Osteocyte (in vitro differentiated cells): ENCODE measurements around the gene DLGAP4. TPM values are rescaled to one million over a fixed set of nuclear protein-coding genes. Genes with fewer than 3 reads are reported as not detected.

Source experiments
- DNase-seq: peaks from one replicate; pipeline ENCODE4 v3.0.0; 2021; ENCODE audit warnings: mixed read lengths; ENCODE audit not compliant: unreplicated experiment; ENCODE audit errors: extremely low spot score
- H3K27ac Mint-ChIP-seq: one replicate; pipeline ENCODE4 v1.8.0; 2021; ENCODE audit warnings: mild to moderate bottlenecking, mixed read lengths; ENCODE audit not compliant: unreplicated experiment
- H3K27me3 Mint-ChIP-seq: one replicate; pipeline ENCODE4 v1.8.0; 2021; ENCODE audit warnings: mixed read lengths; ENCODE audit not compliant: unreplicated experiment
- H3K36me3 Mint-ChIP-seq: one replicate; pipeline ENCODE4 v1.8.0; 2021; ENCODE audit warnings: mixed read lengths; ENCODE audit not compliant: unreplicated experiment
- H3K4me1 Mint-ChIP-seq: one replicate; pipeline ENCODE4 v1.8.0; 2021; ENCODE audit warnings: mixed read lengths; ENCODE audit not compliant: unreplicated experiment
- H3K4me3 Mint-ChIP-seq: one replicate; pipeline ENCODE4 v1.8.0; 2021; ENCODE audit warnings: mild to moderate bottlenecking, moderate library complexity, mixed read lengths; ENCODE audit not compliant: unreplicated experiment
- H3K9me3 Mint-ChIP-seq: one replicate; pipeline ENCODE4 v1.8.0; 2021; ENCODE audit warnings: mixed read lengths; ENCODE audit not compliant: unreplicated experiment
- total RNA-seq: library from RNA; stranded (reverse); gene quantifications from 2 replicates; pipeline ENCODE4 v1.2.1, GENCODE V29; 2021
- TF ChIP-seq, protein P1 (sequence below): fragments of 200-600 bp; sonication (generic); IDR thresholded peaks from 2 replicates; pipeline ENCODE4 v1.5.0; 2021; ENCODE audit warnings: antibody characterized with exemption, mild to moderate bottlenecking, moderate library complexity

The DLGAP4 gene
- total RNA-seq, 1 donor from 2014 or later = 134 TPM

DNA sequence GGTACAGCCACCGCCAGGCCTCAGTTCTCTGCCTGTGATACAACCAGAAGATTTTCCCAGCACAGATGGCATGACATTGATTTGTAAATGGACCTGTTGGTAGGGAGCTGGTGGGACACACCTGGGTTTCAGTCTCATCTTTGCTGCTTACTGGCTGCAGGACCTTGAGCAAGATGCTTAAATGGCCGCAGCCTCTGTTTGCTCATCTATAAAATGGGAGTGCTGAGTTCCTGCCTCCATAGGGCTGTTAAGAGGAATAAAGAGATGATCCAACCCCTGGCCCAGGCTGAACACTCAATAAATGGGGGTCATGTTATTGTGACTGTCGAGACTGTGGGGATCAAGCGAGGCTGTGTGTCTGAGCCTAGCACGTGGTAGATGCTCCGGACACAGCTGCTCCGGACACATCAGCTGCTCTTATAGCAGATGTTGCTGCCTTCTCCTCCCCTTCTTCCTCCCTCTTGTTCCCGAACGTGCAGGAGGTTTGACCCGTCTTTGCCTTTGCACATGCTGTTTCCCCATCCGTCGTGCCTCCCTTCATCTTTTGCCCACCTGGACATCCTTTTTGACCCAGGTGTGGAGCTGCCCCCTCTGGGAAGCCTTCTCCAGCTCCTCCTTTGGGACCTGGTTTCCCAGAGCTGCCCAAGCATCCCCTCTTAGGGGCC lies 29.2 kb downstream of the DLGAP4 start:
- Mint-ChIP-seq H3K36me3 (no peaks in the 10 kb centered on the region), H3K4me3 (no peak overlapping the region), H3K27me3 (peaks cover 61% of the 10 kb centered on the region), H3K9me3 (no peaks in the 10 kb centered on the region), H3K27ac (no peak overlapping the region), H3K4me1 (no peaks in the 10 kb centered on the region)
- TF ChIP-seq, protein P1, sequence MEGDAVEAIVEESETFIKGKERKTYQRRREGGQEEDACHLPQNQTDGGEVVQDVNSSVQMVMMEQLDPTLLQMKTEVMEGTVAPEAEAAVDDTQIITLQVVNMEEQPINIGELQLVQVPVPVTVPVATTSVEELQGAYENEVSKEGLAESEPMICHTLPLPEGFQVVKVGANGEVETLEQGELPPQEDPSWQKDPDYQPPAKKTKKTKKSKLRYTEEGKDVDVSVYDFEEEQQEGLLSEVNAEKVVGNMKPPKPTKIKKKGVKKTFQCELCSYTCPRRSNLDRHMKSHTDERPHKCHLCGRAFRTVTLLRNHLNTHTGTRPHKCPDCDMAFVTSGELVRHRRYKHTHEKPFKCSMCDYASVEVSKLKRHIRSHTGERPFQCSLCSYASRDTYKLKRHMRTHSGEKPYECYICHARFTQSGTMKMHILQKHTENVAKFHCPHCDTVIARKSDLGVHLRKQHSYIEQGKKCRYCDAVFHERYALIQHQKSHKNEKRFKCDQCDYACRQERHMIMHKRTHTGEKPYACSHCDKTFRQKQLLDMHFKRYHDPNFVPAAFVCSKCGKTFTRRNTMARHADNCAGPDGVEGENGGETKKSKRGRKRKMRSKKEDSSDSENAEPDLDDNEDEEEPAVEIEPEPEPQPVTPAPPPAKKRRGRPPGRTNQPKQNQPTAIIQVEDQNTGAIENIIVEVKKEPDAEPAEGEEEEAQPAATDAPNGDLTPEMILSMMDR = no peak
- DNase-seq = no peak

- H3K9me3 Mint-ChIP-seq = no peaks in the 10 kb centered on the region
- DNase-seq = no peak
Measured at GRCh38 chr20:36336204-36336603, 30.1 kb downstream of the DLGAP4 start.

DNA sequence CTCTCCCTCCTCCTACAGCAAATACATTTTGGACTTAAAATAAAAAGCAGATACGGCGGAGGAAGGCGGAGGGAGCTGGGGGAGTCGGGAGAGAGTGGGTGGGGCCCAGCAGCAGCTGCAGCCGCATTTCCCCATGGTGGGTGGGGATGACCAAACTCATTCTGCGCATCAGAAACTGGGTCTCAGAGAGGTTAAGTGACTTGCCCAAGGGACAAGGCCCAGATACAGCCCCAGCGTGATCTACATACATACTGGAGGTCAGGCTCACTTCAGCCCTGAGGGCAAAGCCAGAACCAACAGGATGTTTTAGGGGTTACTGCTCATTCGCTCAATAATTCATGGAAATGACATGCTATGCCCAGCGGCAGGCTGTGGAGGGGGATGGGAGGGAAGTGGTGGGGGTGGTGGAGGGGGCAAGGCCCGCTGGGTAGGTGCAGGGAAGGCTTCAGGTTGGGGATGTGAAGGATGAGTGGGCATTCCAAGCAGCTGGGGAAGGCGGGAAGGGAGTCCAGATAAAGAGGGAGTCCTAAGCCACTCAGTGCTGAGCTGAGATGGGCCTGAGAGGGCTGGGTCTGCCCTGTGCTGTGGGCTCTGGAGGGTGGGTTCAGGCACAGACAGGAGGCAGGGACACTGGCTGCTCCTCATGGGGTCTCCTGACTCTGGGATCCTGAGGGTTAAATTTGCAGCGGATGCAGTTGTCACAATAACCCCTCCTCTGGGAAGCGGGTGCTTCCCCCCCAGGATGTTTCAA lies 31.0 kb downstream of the DLGAP4 start:
- DNase-seq = no peak
- Mint-ChIP-seq H3K4me3 (no peak overlapping the region), H3K27ac (no peak overlapping the region), H3K36me3 (no peaks in the 10 kb centered on the region), H3K27me3 (peaks cover 46% of the 10 kb centered on the region), H3K4me1 (no peaks in the 10 kb centered on the region), H3K9me3 (no peaks in the 10 kb centered on the region)
- TF ChIP-seq, protein P1 = no peak

More at GRCh38 chr20:36336204-36336603, 30.1 kb downstream of the DLGAP4 start:
- Mint-ChIP-seq H3K27ac (no peak overlapping the region), H3K4me1 (no peaks in the 10 kb centered on the region), H3K27me3 (peaks cover 55% of the 10 kb centered on the region), H3K36me3 (no peaks in the 10 kb centered on the region), H3K4me3 (no peak overlapping the region)
- TF ChIP-seq, protein P1 = no peak

DNA sequence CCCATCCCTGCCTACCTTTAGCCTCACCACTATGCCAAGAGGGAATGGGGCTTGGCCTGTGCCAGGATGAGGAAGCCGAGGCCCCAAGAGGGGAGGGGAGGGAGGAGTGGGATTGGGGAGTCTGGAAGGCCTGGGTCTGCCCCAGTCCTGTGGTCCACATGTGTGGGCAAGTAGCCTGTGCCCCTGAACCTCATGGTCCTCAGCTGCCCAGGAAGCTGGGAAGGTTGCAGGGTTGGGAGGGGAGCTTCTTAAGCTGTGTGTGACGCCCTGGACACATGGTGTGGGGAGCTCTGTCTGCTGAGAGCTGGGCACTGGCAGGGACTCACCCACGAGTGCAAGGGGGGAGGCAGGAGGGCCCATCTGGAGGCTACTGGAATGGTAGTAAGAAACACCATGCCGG lies 31.7 kb downstream of the DLGAP4 start:
- H3K36me3 Mint-ChIP-seq = no peaks in the 10 kb centered on the region
- H3K4me1 Mint-ChIP-seq = no peaks in the 10 kb centered on the region
- TF ChIP-seq, protein P1 = no peak
- no peak overlapping the region for H3K27ac Mint-ChIP-seq
- H3K4me3 Mint-ChIP-seq = no peak overlapping the region
- peaks cover 41% of the 10 kb centered on the region for H3K27me3 Mint-ChIP-seq
- DNase-seq = no peak
- H3K9me3 Mint-ChIP-seq = no peaks in the 10 kb centered on the region
